Measurements from ENCODE around the gene BRME1. TPM values are rescaled to one million over a fixed set of nuclear protein-coding genes. Genes with fewer than 3 reads are reported as not detected.

The BRME1 gene
- total RNA-seq, 1 donor from 2014 or later = 0.49 TPM

GRCh38 chr19:13932911-13933393 lies 27.0 kb upstream of the BRME1 start:
- Histone ChIP-seq H3K9me3 (ENCODE audit: low read depth) (no peaks in the 10 kb centered on the region), H3K36me3 (no peaks in the 10 kb centered on the region), H3K4me3 (no peak overlapping the region), H3K9ac (no peak overlapping the region), H3K27me3 (no peaks in the 10 kb centered on the region), H3K4me1 (peaks cover 15% of the 10 kb centered on the region), H4K20me1 (ENCODE audit: low read depth) (no peaks in the 10 kb centered on the region), H3K79me2 (ENCODE audit: low read depth) (no peaks in the 10 kb centered on the region), H3K4me2 (no peak overlapping the region), H3F3A (ENCODE audit: low read depth) (peaks cover 6% of the 10 kb centered on the region), H3K27ac (no peak overlapping the region), H2AFZ (replicated peaks) (no peak overlapping the region)
- peaks cover 4% of the 10 kb centered on the region for H3K36me3 Mint-ChIP-seq
- no peak overlapping the region for H3K27ac Mint-ChIP-seq
- no peak for DNase-seq (ENCODE audit: low spot score)
- no peaks in the 10 kb centered on the region for H3K9me3 Mint-ChIP-seq
- no peak overlapping the region for H3K4me3 Mint-ChIP-seq
- H3K4me1 Mint-ChIP-seq = peaks cover 28% of the 10 kb centered on the region
- peaks cover 12% of the 10 kb centered on the region for H3K27me3 Mint-ChIP-seq (ENCODE audit: insufficient read depth, low read depth)
- no peak for TF ChIP-seq EZH2phosphoT487 (IDR thresholded peaks at IDR 0.05)
- TF ChIP-seq CTCF (IDR thresholded peaks at IDR 0.05) = no peak
- no peak for TF ChIP-seq EZH2 (IDR thresholded peaks at IDR 0.05)

GRCh38 chr19:13932149-13932637 lies 26.3 kb upstream of the BRME1 start:
- no peaks in the 10 kb centered on the region for H3K79me2 ChIP-seq (ENCODE audit: low read depth)
- H3K27me3 ChIP-seq = no peaks in the 10 kb centered on the region
- peaks cover 6% of the 10 kb centered on the region for H3F3A ChIP-seq (ENCODE audit: low read depth)
- H3K4me3 ChIP-seq = no peak overlapping the region
- H3K36me3 ChIP-seq = no peaks in the 10 kb centered on the region
- TF ChIP-seq EZH2 (IDR thresholded peaks at IDR 0.05) (no peak), EZH2phosphoT487 (IDR thresholded peaks at IDR 0.05) (no peak), CTCF (IDR thresholded peaks at IDR 0.05) (no peak)
- Mint-ChIP-seq H3K4me3 (no peak overlapping the region), H3K9me3 (no peaks in the 10 kb centered on the region), H3K27me3 (ENCODE audit: insufficient read depth, low read depth) (peaks cover 12% of the 10 kb centered on the region), H3K36me3 (peaks cover 6% of the 10 kb centered on the region), H3K27ac (no peak overlapping the region), H3K4me1 (peaks cover 23% of the 10 kb centered on the region)
- H3K4me1 ChIP-seq = peaks cover 10% of the 10 kb centered on the region
- no peak overlapping the region for H3K27ac ChIP-seq
- no peak for DNase-seq (ENCODE audit: low spot score)
- no peaks in the 10 kb centered on the region for H4K20me1 ChIP-seq (ENCODE audit: low read depth)
- H3K9me3 ChIP-seq (ENCODE audit: low read depth) = no peaks in the 10 kb centered on the region
- no peak overlapping the region for H3K4me2 ChIP-seq
- no peak overlapping the region for H3K9ac ChIP-seq
- no peak overlapping the region for H2AFZ ChIP-seq (replicated peaks)

- peaks cover 11% of the 10 kb centered on the region for H3K36me3 Mint-ChIP-seq
- Histone ChIP-seq H3K4me1 (peaks cover 10% of the 10 kb centered on the region), H3K27me3 (no peaks in the 10 kb centered on the region), H4K20me1 (ENCODE audit: low read depth) (no peaks in the 10 kb centered on the region), H2AFZ (replicated peaks) (no peak overlapping the region), H3K27ac (no peak overlapping the region), H3K9ac (no peak overlapping the region), H3F3A (ENCODE audit: low read depth) (peaks cover 6% of the 10 kb centered on the region), H3K4me2 (no peak overlapping the region), H3K4me3 (no peak overlapping the region), H3K9me3 (ENCODE audit: low read depth) (no peaks in the 10 kb centered on the region), H3K36me3 (no peaks in the 10 kb centered on the region), H3K79me2 (ENCODE audit: low read depth) (no peaks in the 10 kb centered on the region)
- no peak overlapping the region for H3K4me3 Mint-ChIP-seq
- peaks cover 12% of the 10 kb centered on the region for H3K27me3 Mint-ChIP-seq (ENCODE audit: insufficient read depth, low read depth)
- no peaks in the 10 kb centered on the region for H3K9me3 Mint-ChIP-seq
- TF ChIP-seq EZH2 (IDR thresholded peaks at IDR 0.05) (no peak), CTCF (IDR thresholded peaks at IDR 0.05) (no peak), EZH2phosphoT487 (IDR thresholded peaks at IDR 0.05) (no peak)
- no peak for DNase-seq (ENCODE audit: low spot score)
- no peak overlapping the region for H3K27ac Mint-ChIP-seq
- peaks cover 23% of the 10 kb centered on the region for H3K4me1 Mint-ChIP-seq
Measured at GRCh38 chr19:13931391-13932148, 25.7 kb upstream of the BRME1 start.

Measured in neural progenitor cell (in vitro differentiated cells).